GM19240 (cell line): ENCODE measurements around the gene PRR16.

Source experiments
- DNase-seq: peaks from one replicate; pipeline ENCODE4 v3.0.0; 2011; ENCODE audit warnings: low spot score; ENCODE audit not compliant: insufficient read length

PRR16 gene

GRCh38 chr5:120717381-120717780 lies 253.3 kb downstream of the PRR16 start:
- DNase-seq = no peak

DNA sequence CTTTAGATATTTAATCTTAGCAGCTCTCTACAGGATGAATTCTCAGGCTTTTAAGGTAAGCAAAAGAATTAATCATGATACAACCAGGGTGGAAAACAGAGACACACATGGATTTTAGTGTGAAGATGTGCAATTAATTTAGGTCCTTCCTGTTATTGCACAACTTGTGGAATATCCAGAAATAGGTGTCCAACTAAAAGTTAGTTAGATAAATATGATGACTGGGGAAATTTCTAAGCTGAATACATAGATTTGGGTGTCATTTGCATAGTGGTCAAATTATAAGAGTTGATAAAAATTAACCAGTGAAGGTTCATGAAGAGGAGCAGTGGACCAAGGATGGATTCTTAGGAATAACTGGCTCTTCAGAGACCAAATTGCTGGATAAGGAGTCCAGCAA lies 266.1 kb downstream of the PRR16 start:
- DNase-seq = no peak

- DNase-seq = no peak
Observed at GRCh38 chr5:120734033-120734432, 269.9 kb downstream of the PRR16 start.

GRCh38 chr5:120735076-120735475 lies 271.0 kb downstream of the PRR16 start:
- no peak for DNase-seq
